Mononuclear cell (primary cell): ENCODE data around the gene RAB40B. TPM values are rescaled to one million over a fixed set of nuclear protein-coding genes. Genes with fewer than 3 reads are reported as not detected.

Experiments
- H3K27me3 ChIP-seq: 2 replicates; pipeline ENCODE4 v1.6.0; 2011; ENCODE audit warnings: low read length, control low read depth; ENCODE audit not compliant: insufficient read depth
- H3K4me1 ChIP-seq: 2 replicates; pipeline ENCODE4 v1.5.1; 2011; ENCODE audit warnings: mild to moderate bottlenecking, low read length, control low read depth; ENCODE audit not compliant: insufficient read depth
- H3K4me3 ChIP-seq: 2 replicates; pipeline ENCODE4 v1.5.1; 2011; ENCODE audit warnings: mild to moderate bottlenecking, low read length, moderate library complexity
- H3K9me3 ChIP-seq: 2 replicates; pipeline ENCODE4 v1.5.1; 2011; ENCODE audit warnings: low read depth, mild to moderate bottlenecking, control low read depth, low read length
- total RNA-seq: library from RNA; depleted of rRNA; stranded (reverse); fragments of >200 nt; gene quantifications from one replicate; pipeline ENCODE4 v1.2.3, GENCODE V29; 2012

Gene RAB40B
- total RNA-seq, 1 donor = 0.63 TPM

GRCh38 chr17:82703036-82703745 is 4.7 kb upstream of the RAB40B start:
- H3K27me3 ChIP-seq = no peaks in the 10 kb centered on the region

GRCh38 chr17:82702231-82702927 is 3.9 kb upstream of the RAB40B start:
- H3K9me3 ChIP-seq = no peaks in the 10 kb centered on the region
- peaks cover 12% of the 10 kb centered on the region for H3K4me1 ChIP-seq
- H3K27me3 ChIP-seq = peaks cover under 1% of the 10 kb centered on the region
- no peak overlapping the region for H3K4me3 ChIP-seq

More at GRCh38 chr17:82703036-82703745, 4.7 kb upstream of the RAB40B start:
- no peak overlapping the region for H3K4me3 ChIP-seq
- no peaks in the 10 kb centered on the region for H3K9me3 ChIP-seq
- peaks cover 5% of the 10 kb centered on the region for H3K4me1 ChIP-seq

GRCh38 chr17:82699551-82699950 is 1.1 kb upstream of the RAB40B start:
- Histone ChIP-seq H3K4me1 (peaks cover 16% of the 10 kb centered on the region), H3K4me3 (no peak overlapping the region), H3K9me3 (no peaks in the 10 kb centered on the region), H3K27me3 (peaks cover 5% of the 10 kb centered on the region)

GRCh38 chr17:82698974-82699442 is 510 bp upstream of the RAB40B start:
- peaks cover 5% of the 10 kb centered on the region for H3K27me3 ChIP-seq
- H3K9me3 ChIP-seq = no peaks in the 10 kb centered on the region
- peaks cover 16% of the 10 kb centered on the region for H3K4me1 ChIP-seq
- H3K4me3 ChIP-seq = peak overlapping the region; percentile 36

GRCh38 chr17:82697808-82698064 is 762 bp downstream of the RAB40B start:
- H3K4me1 ChIP-seq = peaks cover 16% of the 10 kb centered on the region
- H3K27me3 ChIP-seq = peaks cover 5% of the 10 kb centered on the region
- no peaks in the 10 kb centered on the region for H3K9me3 ChIP-seq
- no peak overlapping the region for H3K4me3 ChIP-seq

- H3K4me3 ChIP-seq = no peak overlapping the region
- H3K4me1 ChIP-seq = peaks cover 16% of the 10 kb centered on the region
- no peaks in the 10 kb centered on the region for H3K9me3 ChIP-seq
- H3K27me3 ChIP-seq = peaks cover 5% of the 10 kb centered on the region
These were observed 1.3 kb downstream of the RAB40B start for GRCh38 chr17:82696916-82697807.

GRCh38 chr17:82696259-82696658 is 2.2 kb downstream of the RAB40B start:
- Histone ChIP-seq H3K27me3 (peaks cover 5% of the 10 kb centered on the region), H3K4me3 (no peak overlapping the region), H3K9me3 (no peaks in the 10 kb centered on the region), H3K4me1 (peaks cover 16% of the 10 kb centered on the region)

GRCh38 chr17:82694647-82695046 is 3.9 kb downstream of the RAB40B start:
- no peaks in the 10 kb centered on the region for H3K9me3 ChIP-seq
- peaks cover 5% of the 10 kb centered on the region for H3K27me3 ChIP-seq
- H3K4me1 ChIP-seq = peaks cover 16% of the 10 kb centered on the region
- H3K4me3 ChIP-seq = no peak overlapping the region

GRCh38 chr17:82693168-82693867 is 5.2 kb downstream of the RAB40B start:
- H3K4me1 ChIP-seq = peaks cover 11% of the 10 kb centered on the region
- H3K9me3 ChIP-seq = no peaks in the 10 kb centered on the region
- peaks cover 5% of the 10 kb centered on the region for H3K27me3 ChIP-seq
- no peak overlapping the region for H3K4me3 ChIP-seq

GRCh38 chr17:82692268-82692667 is 6.2 kb downstream of the RAB40B start:
- Histone ChIP-seq H3K9me3 (no peaks in the 10 kb centered on the region), H3K4me3 (no peak overlapping the region)

GRCh38 chr17:82691714-82692113 is 6.8 kb downstream of the RAB40B start:
- Histone ChIP-seq H3K4me1 (no peaks in the 10 kb centered on the region), H3K27me3 (no peaks in the 10 kb centered on the region), H3K4me3 (no peak overlapping the region), H3K9me3 (no peaks in the 10 kb centered on the region)

More at GRCh38 chr17:82692268-82692667, 6.2 kb downstream of the RAB40B start:
- Histone ChIP-seq H3K27me3 (peaks cover 3% of the 10 kb centered on the region), H3K4me1 (peaks cover 3% of the 10 kb centered on the region)

- Histone ChIP-seq H3K4me3 (no peak overlapping the region), H3K4me1 (no peaks in the 10 kb centered on the region), H3K9me3 (no peaks in the 10 kb centered on the region), H3K27me3 (no peaks in the 10 kb centered on the region)
These were observed 7.6 kb downstream of the RAB40B start for GRCh38 chr17:82690786-82691489.

- no peak overlapping the region for H3K4me3 ChIP-seq
- no peaks in the 10 kb centered on the region for H3K27me3 ChIP-seq
- no peaks in the 10 kb centered on the region for H3K9me3 ChIP-seq
- H3K4me1 ChIP-seq = no peaks in the 10 kb centered on the region
These were observed 9.4 kb downstream of the RAB40B start for GRCh38 chr17:82689077-82689476.

- no peaks in the 10 kb centered on the region for H3K4me1 ChIP-seq
- no peaks in the 10 kb centered on the region for H3K9me3 ChIP-seq
- no peak overlapping the region for H3K4me3 ChIP-seq
- no peaks in the 10 kb centered on the region for H3K27me3 ChIP-seq
These were observed 10.6 kb downstream of the RAB40B start for GRCh38 chr17:82687871-82688270.
